Stimulated activated CD4-positive, alpha-beta T cell treated with anti-CD3 and anti-CD28 coated beads, Interleukin-15, amount 100 ng/mL, for 48 hours (primary cell): ENCODE data around the gene TCP11.

Experiments used
- DNase-seq, 2 donors: peaks; one replicate each; pipeline ENCODE4 v3.0.0-alpha.2; 2020; ENCODE audit warnings: low read depth in 2 of 2

Gene TCP11

DNA sequence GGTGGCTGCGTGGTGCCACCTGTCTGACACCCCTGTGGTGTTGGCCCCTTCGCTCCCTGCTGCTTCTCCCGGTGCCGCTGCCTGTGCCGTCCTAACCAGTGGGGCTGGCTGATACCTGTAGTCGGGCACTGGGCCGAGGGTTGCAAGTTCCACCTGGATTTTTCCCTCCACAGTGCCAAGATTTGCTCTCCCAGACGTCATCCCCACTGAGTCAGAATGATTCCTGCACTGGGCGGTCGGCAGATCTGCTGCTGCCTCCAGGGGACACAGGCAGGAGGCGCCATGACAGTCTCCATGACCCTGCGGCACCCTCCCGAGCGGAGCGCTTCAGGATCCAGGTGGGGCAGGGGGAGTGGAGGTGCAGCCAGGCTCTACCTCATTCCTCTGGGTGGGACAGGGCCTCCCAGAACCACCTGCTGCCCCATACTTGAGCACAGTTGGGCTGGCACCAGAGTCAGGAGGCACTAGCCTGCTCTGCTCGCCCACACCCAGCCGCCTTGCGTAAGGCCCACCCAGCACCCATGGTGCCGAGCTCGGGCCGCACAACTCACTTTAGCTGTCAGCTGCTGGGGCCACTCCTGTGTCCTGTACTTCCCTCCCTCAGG is 60.2 kb downstream of the TCP11 start:
- DNase-seq, result no peak

DNA sequence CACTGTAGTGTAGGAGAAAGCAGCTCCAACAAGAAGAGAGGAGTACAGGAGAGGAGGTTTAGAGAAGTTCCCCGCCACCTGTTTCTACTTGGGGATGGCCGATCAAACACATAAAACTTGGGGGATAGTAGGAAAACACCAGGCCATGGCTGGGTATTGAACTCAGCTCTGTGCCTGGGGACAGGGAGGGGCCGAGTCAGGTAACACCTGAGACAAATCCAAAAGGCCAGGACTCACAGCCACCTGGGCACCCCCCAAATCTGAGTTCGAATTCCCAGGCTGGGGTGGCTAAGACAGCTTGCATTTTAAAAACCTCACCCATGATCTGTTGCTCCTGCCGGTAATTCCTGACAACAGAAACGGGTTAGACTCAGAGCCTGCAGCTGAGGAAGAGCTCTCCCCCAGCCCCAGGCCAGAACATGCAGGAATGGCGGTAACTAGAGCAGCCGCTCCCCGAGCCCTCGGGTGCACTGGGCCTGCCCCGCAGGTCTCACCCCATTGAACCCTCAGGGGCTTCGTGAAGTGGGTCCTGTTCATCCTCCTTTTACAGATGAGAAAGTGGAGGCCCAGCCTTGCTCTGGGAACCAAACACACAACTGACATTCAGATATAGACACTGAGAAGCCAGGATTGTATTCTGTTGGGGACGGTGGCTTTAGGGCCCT is 61.0 kb downstream of the TCP11 start:
- no peak for DNase-seq

- no peak for DNase-seq
Observed at GRCh38 chr6:35079311-35080000, 61.7 kb downstream of the TCP11 start.

DNA sequence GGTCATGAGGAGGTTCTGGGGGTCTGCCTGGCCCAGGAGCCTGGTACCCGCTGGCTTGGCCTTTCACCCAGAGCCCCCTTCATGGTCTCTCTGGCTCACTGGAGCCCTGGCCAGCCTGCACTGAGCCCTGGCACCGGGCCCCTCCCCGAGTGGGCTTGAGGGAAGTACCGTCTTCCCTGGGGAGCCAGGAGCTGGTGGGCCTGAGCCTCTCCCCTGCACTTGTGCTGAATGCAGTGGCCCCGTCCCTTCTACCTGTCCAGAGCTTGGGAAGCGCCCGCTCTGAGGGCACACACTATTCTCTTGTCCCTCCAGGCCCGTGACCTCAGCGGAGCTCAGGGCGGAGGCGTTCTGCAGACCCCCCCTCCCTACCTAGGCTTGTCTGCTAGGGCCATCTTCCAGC is 62.2 kb downstream of the TCP11 start:
- no peak for DNase-seq

GRCh38 chr6:35078226-35078850 is 62.8 kb downstream of the TCP11 start:
- DNase-seq, result no peak

DNA sequence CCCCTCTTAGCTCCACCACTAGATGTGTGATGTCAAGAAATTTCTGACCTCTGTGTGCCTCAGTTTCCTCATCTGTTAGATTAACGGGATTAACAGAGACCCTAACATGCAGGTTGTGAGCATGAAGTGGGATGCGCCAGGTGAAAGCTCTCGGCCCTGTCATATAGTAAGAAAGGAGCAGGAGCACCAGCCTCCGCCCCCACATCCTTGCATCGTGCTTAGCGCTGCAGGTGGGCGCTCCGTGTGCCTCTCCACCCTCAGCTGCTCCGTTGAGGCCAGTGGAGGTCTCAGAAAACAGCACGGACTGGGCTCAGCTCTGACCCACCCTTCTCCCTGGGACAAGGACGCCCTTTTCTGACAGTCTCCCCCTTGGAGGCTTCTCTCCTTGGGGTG is 63.4 kb downstream of the TCP11 start:
- no peak for DNase-seq

DNA sequence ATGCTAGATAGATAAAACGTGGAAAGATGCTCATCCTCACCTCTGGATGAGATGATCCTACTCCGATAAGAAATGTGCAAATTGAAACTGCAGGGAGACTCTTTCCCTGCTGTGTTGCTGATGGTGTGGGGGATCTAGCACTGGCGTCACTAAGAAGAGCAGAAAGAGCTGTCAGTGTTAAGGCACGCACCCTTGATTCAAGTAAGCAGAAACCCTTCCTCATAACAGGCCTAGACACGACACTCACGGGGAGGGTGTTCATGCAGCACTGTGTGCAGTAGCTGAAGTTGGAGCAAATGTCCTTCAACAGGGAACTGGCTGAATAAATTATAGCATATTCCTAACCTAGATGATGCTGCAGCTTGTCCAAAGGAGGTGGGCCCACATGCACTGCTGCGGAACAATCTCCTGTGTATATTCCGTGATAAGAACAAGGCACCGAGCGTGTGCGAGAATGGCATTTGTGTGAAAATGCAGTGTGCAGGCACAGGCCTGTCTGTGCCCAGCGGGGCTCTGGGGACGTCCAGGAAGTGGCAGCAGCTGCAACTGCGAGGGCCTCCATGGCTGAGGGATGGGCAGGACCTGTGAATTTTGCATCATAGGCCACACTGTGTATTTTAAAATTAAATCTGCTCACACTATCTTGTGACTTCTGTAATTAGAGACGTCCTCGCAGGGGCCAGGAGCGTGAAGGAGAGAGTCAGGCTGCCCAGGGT is 64.0 kb downstream of the TCP11 start:
- no peak for DNase-seq

- DNase-seq, result no peak
Observed at GRCh38 chr6:35073766-35074471, 67.2 kb downstream of the TCP11 start.

DNA sequence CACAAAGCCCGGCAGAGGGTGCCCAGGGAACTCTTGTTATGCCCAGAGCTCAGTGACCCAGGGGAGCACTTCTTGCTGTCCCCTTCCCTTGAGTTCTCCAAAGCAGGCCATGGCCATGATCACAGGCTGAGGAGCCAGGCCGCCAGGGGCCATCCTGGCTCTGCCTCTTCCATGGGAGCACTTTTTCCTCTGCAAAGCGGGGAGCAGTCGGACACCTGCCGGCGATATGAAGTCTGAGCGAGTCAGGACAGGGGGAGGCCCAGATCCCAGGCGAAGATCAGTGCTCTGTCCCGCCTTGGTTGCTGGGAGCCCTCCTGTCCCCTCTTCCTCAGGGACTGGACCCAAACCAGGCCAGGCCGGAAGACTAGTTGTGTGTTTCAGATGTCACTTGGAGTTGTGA is 67.9 kb downstream of the TCP11 start:
- no peak for DNase-seq

- no peak for DNase-seq
Observed at GRCh38 chr6:35072698-35073055, 68.5 kb downstream of the TCP11 start.

GRCh38 chr6:35072051-35072697 is 69.0 kb downstream of the TCP11 start:
- no peak for DNase-seq

DNA sequence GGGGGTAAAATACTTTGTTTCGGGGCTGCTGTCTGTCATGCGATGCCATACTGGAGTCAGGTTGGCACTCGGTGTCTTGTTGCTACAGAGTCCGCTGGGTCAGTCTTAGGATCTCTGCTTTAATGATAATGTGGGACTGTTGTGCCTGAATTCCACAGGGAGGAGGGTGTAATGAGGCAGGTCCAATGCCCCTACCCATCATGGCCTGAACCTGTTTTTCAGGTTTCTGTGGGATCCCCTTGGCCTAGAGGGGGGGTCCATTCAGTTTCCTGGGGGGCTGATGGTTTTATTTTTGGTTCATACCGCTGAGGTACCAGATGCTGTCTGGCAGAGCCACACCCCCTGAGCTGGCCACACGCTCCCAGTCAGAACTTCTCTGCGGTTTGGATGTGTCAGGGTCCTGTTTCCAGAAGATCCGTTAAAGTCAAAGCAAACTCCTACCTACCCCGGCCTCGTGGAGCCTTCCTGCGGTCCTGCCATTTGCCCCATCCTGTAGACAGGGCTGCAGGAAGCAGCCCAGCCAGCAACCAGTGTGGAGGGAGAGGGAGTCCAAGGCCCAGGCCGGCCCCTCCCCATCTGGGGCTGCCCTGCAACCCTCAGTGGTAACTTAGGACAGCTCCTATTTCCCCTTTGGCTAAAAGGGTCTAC is 69.7 kb downstream of the TCP11 start:
- no peak for DNase-seq

GRCh38 chr6:35070111-35070510 is 71.0 kb downstream of the TCP11 start:
- no peak for DNase-seq

GRCh38 chr6:35069262-35069661 is 71.9 kb downstream of the TCP11 start:
- no peak for DNase-seq

GRCh38 chr6:35068644-35069043 is 72.5 kb downstream of the TCP11 start:
- DNase-seq, result no peak

GRCh38 chr6:35068206-35068605 is 72.9 kb downstream of the TCP11 start:
- no peak for DNase-seq
